DOHH2 (cell line): ENCODE measurements around the gene STOML1.

Source experiments
- H3F3A ChIP-seq: fragments of 200-600 bp; sonication (generic), shearing (Covaris generic); 2 replicates; pipeline ENCODE4 v1.6.0; 2016; ENCODE audit warnings: antibody characterized with exemption, mild to moderate bottlenecking; ENCODE audit not compliant: control insufficient read depth, insufficient read depth
- H3K27ac ChIP-seq: fragments of 200-600 bp; sonication (generic); 2 replicates; pipeline ENCODE4 v1.5.1; 2014; ENCODE audit warnings: low read depth, mild to moderate bottlenecking, low read length, moderate library complexity
- H3K27me3 ChIP-seq: fragments of 200-600 bp; sonication (generic); 2 replicates; pipeline ENCODE4 v1.6.1; 2014; ENCODE audit warnings: mild to moderate bottlenecking, low read length, mixed read lengths; ENCODE audit not compliant: control insufficient read depth
- H3K36me3 ChIP-seq: fragments of 200-600 bp; sonication (generic); 2 replicates; pipeline ENCODE4 v1.6.1; 2014; ENCODE audit warnings: mild to moderate bottlenecking, low read length, moderate library complexity, mixed read lengths; ENCODE audit not compliant: control insufficient read depth
- H3K4me1 ChIP-seq: fragments of 200-600 bp; sonication (generic); 2 replicates; pipeline ENCODE4 v1.6.1; 2014; ENCODE audit warnings: mild to moderate bottlenecking, low read length, mixed read lengths; ENCODE audit not compliant: control insufficient read depth
- H3K4me2 ChIP-seq: fragments of 200-600 bp; sonication (generic); 2 replicates; pipeline ENCODE4 v1.6.0; 2014; ENCODE audit warnings: mild to moderate bottlenecking, low read length, moderate library complexity
- H3K4me3 ChIP-seq: fragments of 200-600 bp; sonication (generic); 2 replicates; pipeline ENCODE4 v1.5.1; 2014; ENCODE audit warnings: mild to moderate bottlenecking, low read length, mixed read lengths
- H3K79me2 ChIP-seq: fragments of 200-600 bp; sonication (generic); 2 replicates; pipeline ENCODE4 v1.6.1; 2014; ENCODE audit warnings: mild to moderate bottlenecking, low read length, mixed read lengths; ENCODE audit not compliant: control insufficient read depth
- H3K9me2 ChIP-seq: fragments of 200-600 bp; sonication (generic); replicated peaks from 2 replicates; pipeline ENCODE4 v1.6.1; 2014; ENCODE audit warnings: mild to moderate bottlenecking, low read length, mixed read lengths; ENCODE audit not compliant: control insufficient read depth
- H3K9me3 ChIP-seq: fragments of 200-600 bp; sonication (generic); 2 replicates; pipeline ENCODE4 v1.6.1; 2014; ENCODE audit warnings: antibody characterized with exemption, low read length, mixed read lengths; ENCODE audit not compliant: control insufficient read depth, insufficient read depth
- H4K20me1 ChIP-seq: fragments of 200-600 bp; sonication (generic); 2 replicates; pipeline ENCODE4 v1.6.0; 2014; ENCODE audit warnings: low read depth, mild to moderate bottlenecking, antibody characterized with exemption, low read length, moderate library complexity; ENCODE audit not compliant: control insufficient read depth, insufficient read depth
- EZH2phosphoT487 ChIP-seq: fragments of 200-600 bp; sonication (generic); IDR thresholded peaks from 2 replicates; pipeline ENCODE4 v1.6.1; 2017; ENCODE audit warnings: borderline replicate concordance, mild to moderate bottlenecking, antibody characterized with exemption, low read length, moderate library complexity, mixed read lengths
- TF ChIP-seq, protein P1 (sequence below): fragments of 200-600 bp; sonication (generic); IDR thresholded peaks from one replicate; pipeline ENCODE4 v1.5.1; 2014; ENCODE audit warnings: antibody characterized with exemption, mild to moderate bottlenecking, low read depth, low read length; ENCODE audit not compliant: poor library complexity, severe bottlenecking

Gene STOML1

DNA sequence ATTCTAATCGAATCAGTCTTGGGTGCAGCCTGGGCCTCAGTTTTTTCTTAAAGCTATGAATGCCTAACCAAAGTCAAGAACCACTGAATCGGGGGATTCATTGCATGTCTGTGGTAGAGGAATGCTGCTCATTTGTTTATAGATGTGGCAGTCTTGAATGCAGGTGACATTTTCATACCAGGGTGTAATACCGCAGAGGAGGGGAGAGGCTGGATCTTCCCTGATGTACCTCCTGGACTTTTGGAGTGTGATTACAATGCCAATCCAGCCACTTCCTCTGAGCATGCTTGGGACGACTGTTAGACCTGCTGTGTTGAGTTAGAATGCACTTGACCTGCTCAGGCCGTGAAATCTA lies 47.5 kb upstream of the STOML1 start:
- Histone ChIP-seq H3K9me3 (no peaks in the 10 kb centered on the region), H3K4me2 (no peak overlapping the region), H3K4me1 (no peaks in the 10 kb centered on the region)

DNA sequence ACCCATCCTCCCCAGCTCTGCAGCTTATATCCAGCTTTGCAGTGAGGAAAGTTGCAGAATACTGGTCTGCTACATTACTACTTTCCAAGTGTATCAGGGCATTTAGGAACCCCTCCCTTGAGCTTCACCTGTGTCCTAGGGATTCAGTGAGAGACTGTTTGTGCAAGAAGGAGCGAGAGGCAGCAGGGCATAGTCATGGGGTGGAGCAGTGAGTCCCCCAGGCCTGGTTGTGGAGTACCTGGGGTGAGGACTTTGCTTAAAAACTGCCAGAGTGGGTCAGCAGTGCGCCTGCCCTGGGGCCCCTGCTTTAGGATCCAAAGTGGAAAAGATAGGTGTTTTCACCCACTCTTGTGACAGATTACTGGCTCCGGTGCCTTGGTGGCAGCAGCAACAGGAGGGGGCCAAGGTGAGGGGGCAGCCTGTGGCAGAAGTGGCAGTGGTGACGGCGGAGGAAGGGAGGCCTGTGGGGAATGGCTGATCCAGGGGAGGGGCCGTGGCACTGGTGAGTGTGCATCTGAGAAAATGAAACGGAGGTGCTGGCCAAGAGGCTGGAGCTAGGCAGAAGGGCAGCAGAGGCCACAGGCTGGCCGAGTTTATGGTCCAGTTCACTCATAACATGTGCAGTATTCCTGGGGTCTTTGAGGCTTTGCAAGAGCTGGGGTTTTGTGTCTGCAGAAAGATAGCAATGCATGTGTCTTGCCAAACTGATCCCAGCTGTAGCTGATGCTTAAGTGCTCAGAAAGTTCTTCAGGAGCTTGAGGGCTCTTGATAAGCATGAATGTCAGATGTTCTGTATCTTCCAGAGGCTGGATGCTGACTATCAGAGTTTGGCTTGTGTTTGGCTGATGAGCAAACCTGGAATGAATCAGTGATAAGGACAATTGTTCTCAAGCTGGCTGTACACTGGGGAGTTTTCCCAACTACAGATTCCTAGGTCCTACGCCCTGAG lies 46.9 kb upstream of the STOML1 start:
- TF ChIP-seq, protein P1, sequence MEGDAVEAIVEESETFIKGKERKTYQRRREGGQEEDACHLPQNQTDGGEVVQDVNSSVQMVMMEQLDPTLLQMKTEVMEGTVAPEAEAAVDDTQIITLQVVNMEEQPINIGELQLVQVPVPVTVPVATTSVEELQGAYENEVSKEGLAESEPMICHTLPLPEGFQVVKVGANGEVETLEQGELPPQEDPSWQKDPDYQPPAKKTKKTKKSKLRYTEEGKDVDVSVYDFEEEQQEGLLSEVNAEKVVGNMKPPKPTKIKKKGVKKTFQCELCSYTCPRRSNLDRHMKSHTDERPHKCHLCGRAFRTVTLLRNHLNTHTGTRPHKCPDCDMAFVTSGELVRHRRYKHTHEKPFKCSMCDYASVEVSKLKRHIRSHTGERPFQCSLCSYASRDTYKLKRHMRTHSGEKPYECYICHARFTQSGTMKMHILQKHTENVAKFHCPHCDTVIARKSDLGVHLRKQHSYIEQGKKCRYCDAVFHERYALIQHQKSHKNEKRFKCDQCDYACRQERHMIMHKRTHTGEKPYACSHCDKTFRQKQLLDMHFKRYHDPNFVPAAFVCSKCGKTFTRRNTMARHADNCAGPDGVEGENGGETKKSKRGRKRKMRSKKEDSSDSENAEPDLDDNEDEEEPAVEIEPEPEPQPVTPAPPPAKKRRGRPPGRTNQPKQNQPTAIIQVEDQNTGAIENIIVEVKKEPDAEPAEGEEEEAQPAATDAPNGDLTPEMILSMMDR = no peak
- TF ChIP-seq EZH2phosphoT487 = no peak
- H3F3A ChIP-seq = no peaks in the 10 kb centered on the region

More for the DNA sequence above, 47.5 kb upstream of the STOML1 start:
- H3K9me2 ChIP-seq = no peaks in the 10 kb centered on the region
- H3K27ac ChIP-seq = no peak overlapping the region
- H3F3A ChIP-seq = no peaks in the 10 kb centered on the region
- no peaks in the 10 kb centered on the region for H3K79me2 ChIP-seq
- no peak overlapping the region for H3K4me3 ChIP-seq
- no peaks in the 10 kb centered on the region; the same call in 1 of the 2 replicates for H4K20me1 ChIP-seq
- no peaks in the 10 kb centered on the region for H3K36me3 ChIP-seq
- no peaks in the 10 kb centered on the region for H3K27me3 ChIP-seq
- TF ChIP-seq, protein P1 = no peak
- TF ChIP-seq EZH2phosphoT487 = no peak

DNA sequence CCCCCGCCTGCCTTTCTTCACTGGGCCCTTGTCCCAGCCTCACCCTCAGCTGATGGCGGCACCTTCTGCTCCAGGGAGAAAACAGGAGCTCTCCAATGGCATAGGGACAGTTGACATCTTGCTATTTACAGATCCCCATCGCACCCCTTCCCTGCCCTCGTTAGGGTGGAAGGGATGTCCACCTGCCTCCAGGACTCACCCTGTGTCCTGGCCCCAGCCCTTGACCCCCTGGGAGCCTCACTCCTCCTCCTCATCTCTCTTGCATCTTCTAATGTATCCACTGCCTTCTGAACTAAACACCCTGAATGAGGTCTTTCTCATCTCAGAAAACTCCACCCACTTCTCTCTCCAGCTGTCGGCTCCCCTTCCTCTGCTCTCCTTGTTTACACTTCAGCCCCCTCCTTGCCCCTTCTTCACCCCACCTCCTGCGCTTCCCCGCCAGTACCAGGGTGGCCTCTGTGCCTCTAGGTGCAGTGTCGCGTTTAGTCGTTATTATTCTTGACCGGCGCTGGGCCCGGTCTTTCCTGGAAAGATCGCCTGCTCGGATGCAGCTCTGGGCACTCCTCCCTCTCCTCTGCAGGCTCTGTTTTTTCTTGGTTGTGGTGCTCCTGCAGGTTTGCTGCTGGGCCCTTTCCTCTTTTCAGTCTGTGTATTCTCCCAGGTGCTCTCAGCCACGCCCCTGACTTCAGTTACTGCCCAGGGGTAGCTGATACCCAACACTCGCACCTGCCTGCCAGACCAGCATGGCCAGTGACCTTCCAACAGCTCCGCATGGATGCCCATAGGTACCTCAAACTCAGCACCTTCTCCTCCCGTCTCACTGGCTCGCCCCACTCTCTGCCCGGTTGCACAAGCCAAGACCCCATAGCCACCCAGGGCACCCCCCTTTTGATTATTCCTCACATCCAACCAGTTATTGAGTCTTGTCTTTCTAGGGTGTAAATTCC lies 45.3 kb upstream of the STOML1 start:
- H3F3A ChIP-seq = no peaks in the 10 kb centered on the region
- no peak overlapping the region for H3K27ac ChIP-seq
- no peaks in the 10 kb centered on the region for H3K9me3 ChIP-seq
- no peaks in the 10 kb centered on the region; the same call in 1 of the 2 replicates for H4K20me1 ChIP-seq
- no peaks in the 10 kb centered on the region for H3K27me3 ChIP-seq
- H3K9me2 ChIP-seq = no peaks in the 10 kb centered on the region
- no peak overlapping the region for H3K4me2 ChIP-seq
- no peak overlapping the region for H3K4me3 ChIP-seq
- no peaks in the 10 kb centered on the region for H3K79me2 ChIP-seq
- TF ChIP-seq, protein P1 = no peak
- no peaks in the 10 kb centered on the region for H3K36me3 ChIP-seq
- no peaks in the 10 kb centered on the region for H3K4me1 ChIP-seq

More for the DNA sequence above, 46.9 kb upstream of the STOML1 start:
- Histone ChIP-seq H3K4me1 (no peaks in the 10 kb centered on the region), H4K20me1 (no peaks in the 10 kb centered on the region; the same call in 1 of the 2 replicates), H3K27me3 (no peaks in the 10 kb centered on the region), H3K36me3 (no peaks in the 10 kb centered on the region), H3K4me2 (no peak overlapping the region), H3K27ac (no peak overlapping the region), H3K9me3 (no peaks in the 10 kb centered on the region), H3K4me3 (no peak overlapping the region), H3K9me2 (no peaks in the 10 kb centered on the region), H3K79me2 (no peaks in the 10 kb centered on the region)
